GM21737 (cell line): ENCODE data around the gene EPYC.

Experiments
- ATAC-seq: cut with Tn5 transposase; IDR thresholded peaks from one replicate; pipeline ENCODE4 v1.9.1; 2021; ENCODE audit warnings: mild to moderate bottlenecking, moderate library complexity; ENCODE audit not compliant: unreplicated experiment

EPYC gene

DNA sequence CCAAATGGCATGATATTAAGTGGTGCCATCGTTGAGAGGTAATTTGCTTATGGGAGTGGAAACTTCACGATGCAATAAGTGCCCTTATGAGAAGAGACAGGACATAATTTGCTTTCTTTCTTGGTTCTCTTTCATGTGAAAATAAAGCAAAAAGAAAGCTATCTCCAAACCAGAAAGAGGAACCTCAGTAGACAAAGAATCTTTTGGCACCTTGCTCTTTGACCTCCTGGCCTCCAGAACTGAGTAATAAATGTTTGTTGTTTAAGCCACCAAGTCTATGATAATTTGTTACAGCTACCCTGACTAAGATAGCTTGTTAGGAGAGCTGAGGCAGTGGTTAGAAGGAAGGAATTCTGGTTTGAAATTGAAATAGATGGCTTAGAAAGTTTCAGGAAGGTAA lies 89.4 kb downstream of the EPYC start:
- ATAC-seq = no peak
